GM12891 (cell line): ENCODE data around the gene RRP36. TPM values are rescaled to one million over a fixed set of nuclear protein-coding genes. Genes with fewer than 3 reads are reported as not detected.

Experiments used
- DNase-seq: peaks from one replicate; pipeline ENCODE4 v3.0.0; 2011; ENCODE audit warnings: low spot score; ENCODE audit not compliant: insufficient read length
- FAIRE-seq: peaks from 2 replicates; lab custom pipeline; 2011; peaks lifted over from hg19 to GRCh38; lab: Jason Lieb, UNC
- PAX5 ChIP-seq: IDR thresholded peaks from 2 replicates; pipeline ENCODE4 v1.6.1; 2011; ENCODE audit warnings: low read length, moderate library complexity, mild to moderate bottlenecking; ENCODE audit not compliant: insufficient read depth, severe bottlenecking
- POLR2A ChIP-seq: IDR thresholded peaks from 2 replicates; pipeline ENCODE4 v1.6.1; 2011; ENCODE audit warnings: low read depth, low read length, control low read depth
- POLR2AphosphoS5 ChIP-seq: IDR thresholded peaks from 2 replicates; pipeline ENCODE4 v1.6.1; 2011; ENCODE audit warnings: low read depth, low read length, control low read depth
- POU2F2 ChIP-seq: IDR thresholded peaks from 2 replicates; pipeline ENCODE4 v1.6.1; 2011; ENCODE audit warnings: low read depth, mild to moderate bottlenecking, control low read depth, low read length, moderate library complexity
- SPI1 ChIP-seq: IDR thresholded peaks from 2 replicates; pipeline ENCODE4 v1.6.1; 2011; ENCODE audit warnings: low read depth, low read length, control low read depth
- TAF1 ChIP-seq: IDR thresholded peaks from 2 replicates; pipeline ENCODE4 v1.6.1; 2011; ENCODE audit warnings: low read depth, low read length, control low read depth
- polyA plus RNA-seq: library from polyadenylated mRNA; unstranded; fragments of >200 nt; gene quantifications from one replicate; pipeline ENCODE4 v1.2.1, GENCODE V29; 2012; ENCODE audit warnings: low read depth, missing spikeins, inconsistent platforms; ENCODE audit not compliant: missing spikeins

RRP36 gene
- 46.2 TPM for polyA plus RNA-seq

GRCh38 chr6:43021270-43022047, at the start of gene RRP36:
Gene RRP36 (plus strand): TSS chr6:43021623. CDS start chr6:43021655, 32 bp downstream.
- TF ChIP-seq POU2F2 (no peak), TAF1 (peak; percentile 41; the same call in 1 of the 2 replicates), SPI1 (0 out of 2 replicates have a peak, but pooled peaks have one; percentile 12), POLR2AphosphoS5 (peak; percentile 71), POLR2A (peak; percentile 83), PAX5 (no peak)
- FAIRE-seq, result peak; percentile 87

GRCh38 chr6:42971746-42972327, 49.6 kb upstream of the RRP36 start:
- TF ChIP-seq POLR2AphosphoS5 (no peak), SPI1 (no peak), POLR2A (no peak), POU2F2 (no peak), PAX5 (no peak), TAF1 (no peak)
- DNase-seq (no peak), FAIRE-seq (no peak)

More at GRCh38 chr6:43021270-43022047, at the start of gene RRP36:
- peak; percentile 85 for DNase-seq

GRCh38 chr6:42973926-42974325, 47.5 kb upstream of the RRP36 start:
- no peak for TF ChIP-seq TAF1
- no peak for TF ChIP-seq POLR2AphosphoS5
- TF ChIP-seq SPI1, result no peak
- TF ChIP-seq POLR2A, result no peak
- no peak for TF ChIP-seq PAX5
- no peak for TF ChIP-seq POU2F2
- DNase-seq (no peak), FAIRE-seq (no peak)

GRCh38 chr6:42974919-42975505, 46.4 kb upstream of the RRP36 start:
- no peak for TF ChIP-seq SPI1
- no peak for TF ChIP-seq POLR2A
- no peak for TF ChIP-seq POLR2AphosphoS5
- no peak for TF ChIP-seq PAX5
- no peak for TF ChIP-seq TAF1
- TF ChIP-seq POU2F2, result no peak
- DNase-seq (no peak), FAIRE-seq (no peak)

GRCh38 chr6:42978487-42978838, 43.0 kb upstream of the RRP36 start:
- DNase-seq (no peak), FAIRE-seq (no peak)
- no peak for TF ChIP-seq POU2F2
- no peak for TF ChIP-seq POLR2AphosphoS5
- TF ChIP-seq SPI1, result no peak
- no peak for TF ChIP-seq PAX5
- no peak for TF ChIP-seq TAF1
- TF ChIP-seq POLR2A, result no peak

GRCh38 chr6:42978839-42979522, 42.4 kb upstream of the RRP36 start, which contains the start of gene PEX6:
Gene PEX6 (minus strand): TSS chr6:42979181. CDS start chr6:42979150, 31 bp downstream.
- DNase-seq, result peak; percentile 91
- FAIRE-seq, result peak; percentile 97
- TF ChIP-seq TAF1 (peak; percentile 85), POU2F2 (no peak), SPI1 (peak; percentile 67), POLR2AphosphoS5 (peak; percentile 92), POLR2A (peak; percentile 93), PAX5 (no peak)

GRCh38 chr6:42979523-42980177, 41.8 kb upstream of the RRP36 start:
- no peak for TF ChIP-seq POLR2AphosphoS5
- no peak for TF ChIP-seq POLR2A
- TF ChIP-seq PAX5, result no peak
- TF ChIP-seq SPI1, result no peak
- TF ChIP-seq POU2F2, result no peak
- no peak for TF ChIP-seq TAF1
- peak; percentile 26 for FAIRE-seq
- no peak for DNase-seq

- no peak for TF ChIP-seq POLR2A
- no peak for TF ChIP-seq PAX5
- no peak for TF ChIP-seq TAF1
- no peak for TF ChIP-seq SPI1
- TF ChIP-seq POU2F2, result no peak
- TF ChIP-seq POLR2AphosphoS5, result no peak
- FAIRE-seq, result no peak
- no peak for DNase-seq
Observed at GRCh38 chr6:42981836-42982235, 39.6 kb upstream of the RRP36 start.
